Neural cell (in vitro differentiated cells): ENCODE data around the gene IL1RAPL2. TPM values are rescaled to one million over a fixed set of nuclear protein-coding genes. Genes with fewer than 3 reads are reported as not detected.

Source experiments
- H2AFZ ChIP-seq: fragments of 200-600, 300-800 bp; sonication (generic), shearing (Covaris generic); 2 replicates; pipeline ENCODE4 v1.6.0; 2014; ENCODE audit warnings: low read depth, mild to moderate bottlenecking, antibody characterized with exemption, low read length, moderate library complexity
- H3F3A ChIP-seq: fragments of 200-600 bp; shearing (Covaris generic); 2 replicates; pipeline ENCODE4 v1.6.1; 2016; ENCODE audit warnings: mild to moderate bottlenecking, moderate library complexity, mixed read lengths, antibody characterized with exemption, low read length; ENCODE audit not compliant: insufficient read depth, poor library complexity, severe bottlenecking
- H3K27ac ChIP-seq: fragments of 200-600, 300-800 bp; sonication (generic), shearing (Covaris generic); 2 replicates; pipeline ENCODE4 v1.5.1; 2014; ENCODE audit warnings: mild to moderate bottlenecking, low read length, moderate library complexity
- H3K27me3 ChIP-seq: fragments of 300-800, 200-600 bp; sonication (generic), shearing (Covaris generic); 2 replicates; pipeline ENCODE4 v1.6.0; 2014; ENCODE audit warnings: mild to moderate bottlenecking, low read depth, low read length, moderate library complexity; ENCODE audit not compliant: insufficient read depth
- H3K36me3 ChIP-seq: fragments of 300-800, 200-600 bp; sonication (generic), shearing (Covaris generic); 2 replicates; pipeline ENCODE4 v1.5.1; 2014; ENCODE audit warnings: mild to moderate bottlenecking, antibody characterized with exemption, low read length, moderate library complexity; ENCODE audit not compliant: insufficient read depth
- H3K4me2 ChIP-seq: fragments of 300-800, 200-600 bp; sonication (generic), shearing (Covaris generic); 2 replicates; pipeline ENCODE4 v1.6.0; 2014; ENCODE audit warnings: mild to moderate bottlenecking, low read length
- H3K4me3 ChIP-seq: fragments of 300-800, 200-600 bp; sonication (generic), shearing (Covaris generic); 2 replicates; pipeline ENCODE4 v1.5.1; 2014; ENCODE audit warnings: mild to moderate bottlenecking, low read length, moderate library complexity
- H3K79me2 ChIP-seq: fragments of 200-600 bp; shearing (Covaris generic); replicated peaks from 2 replicates; pipeline ENCODE4 v1.6.0; 2014; ENCODE audit warnings: mild to moderate bottlenecking, low read length, moderate library complexity; ENCODE audit not compliant: insufficient read depth
- H3K9ac ChIP-seq: fragments of 300-800, 200-600 bp; sonication (generic), shearing (Covaris generic); 2 replicates; pipeline ENCODE4 v1.6.1; 2016; ENCODE audit warnings: mild to moderate bottlenecking, low read length, mixed read lengths
- H3K9me2 ChIP-seq: fragments of 200-600 bp; shearing (Covaris generic); 2 replicates; pipeline ENCODE4 v1.6.1; 2016; ENCODE audit warnings: mild to moderate bottlenecking, low read length, mixed read lengths; ENCODE audit not compliant: insufficient read depth
- H3K9me3 ChIP-seq: fragments of 200-600, 300-800 bp; sonication (generic), shearing (Covaris generic); 2 replicates; pipeline ENCODE4 v1.6.1; 2016; ENCODE audit warnings: mild to moderate bottlenecking, mixed run types, low read length, moderate library complexity, mixed read lengths
- H4K20me1 ChIP-seq: fragments of 200-600 bp; shearing (Covaris generic); 2 replicates; pipeline ENCODE4 v1.6.1; 2016; ENCODE audit warnings: mild to moderate bottlenecking, mixed run types; ENCODE audit not compliant: insufficient read depth
- EP300 ChIP-seq: fragments of 450-650 bp; conservative IDR thresholded peaks from 2 replicates; pipeline ENCODE4 v1.6.1; 2014; ENCODE audit warnings: antibody characterized with exemption, mild to moderate bottlenecking, moderate library complexity; ENCODE audit not compliant: poor library complexity, severe bottlenecking
- EZH2 ChIP-seq: fragments of 200-600, 300-800 bp; shearing (Covaris generic), sonication (generic); IDR thresholded peaks from 2 replicates; pipeline ENCODE4 v1.6.1; 2014; ENCODE audit warnings: antibody characterized with exemption, low read length, borderline replicate concordance, mild to moderate bottlenecking; ENCODE audit not compliant: insufficient read depth, poor library complexity, severe bottlenecking
- MXI1 ChIP-seq: fragments of 450-650 bp; conservative IDR thresholded peaks from 2 replicates; pipeline ENCODE4 v1.6.1; 2014; ENCODE audit warnings: antibody characterized with exemption, mild to moderate bottlenecking; ENCODE audit not compliant: poor library complexity, severe bottlenecking
- POLR2AphosphoS5 ChIP-seq: IDR thresholded peaks from 2 replicates; pipeline ENCODE4 v1.6.1; 2012
- RAD21 ChIP-seq: fragments of 450-650 bp; conservative IDR thresholded peaks from 2 replicates; pipeline ENCODE4 v1.6.1; 2014; ENCODE audit warnings: antibody characterized with exemption, mild to moderate bottlenecking, moderate library complexity
- SMC3 ChIP-seq: fragments of 450-650 bp; conservative IDR thresholded peaks from 2 replicates; pipeline ENCODE4 v1.6.1; 2014; ENCODE audit warnings: antibody characterized with exemption, mild to moderate bottlenecking, moderate library complexity; ENCODE audit not compliant: poor library complexity
- TAF1 ChIP-seq: IDR thresholded peaks from 2 replicates; pipeline ENCODE4 v1.6.1; 2012; ENCODE audit warnings: low read depth
- polyA plus RNA-seq: library from polyadenylated mRNA; depleted of rRNA; stranded (reverse); fragments of >200 nt; gene quantifications from 2 replicates; pipeline ENCODE4 v1.2.3, GENCODE V29; 2014
- TF ChIP-seq, protein P1 (sequence below): IDR thresholded peaks from 2 replicates; pipeline ENCODE4 v1.6.1; 2012; ENCODE audit warnings: borderline replicate concordance
- TF ChIP-seq, protein P2 (sequence below): fragments of 450-650 bp; IDR thresholded peaks from 2 replicates; pipeline ENCODE4 v1.5.1; 2014; ENCODE audit warnings: antibody characterized with exemption, mild to moderate bottlenecking, moderate library complexity; ENCODE audit not compliant: poor library complexity, severe bottlenecking

IL1RAPL2 gene
- polyA plus RNA-seq, 1 donor from 2014 or later, result not detected

DNA sequence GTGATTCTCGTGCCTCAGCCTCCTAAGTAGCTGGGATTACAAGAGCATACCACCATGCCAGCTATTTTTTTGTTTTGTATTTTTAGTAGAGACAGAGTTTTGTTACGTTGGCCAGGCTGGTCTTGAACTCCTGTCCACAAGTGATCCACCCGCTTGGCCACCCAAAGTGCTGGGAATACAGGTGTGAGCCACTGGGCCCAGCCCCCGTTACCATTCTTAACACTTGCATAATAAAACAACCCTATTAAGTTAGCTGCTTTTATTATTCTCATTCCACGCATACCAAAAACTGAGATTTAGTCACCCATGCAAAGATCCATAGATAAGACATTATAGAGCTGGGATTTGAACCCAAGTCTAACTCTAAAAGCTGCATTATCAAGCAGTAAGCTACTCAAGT lies 660.5 kb downstream of the IL1RAPL2 start:
- Histone ChIP-seq H3K27ac (no peak overlapping the region), H3K9me3 (no peaks in the 10 kb centered on the region), H3K79me2 (no peaks in the 10 kb centered on the region), H3K9me2 (no peaks in the 10 kb centered on the region), H2AFZ (no peak overlapping the region), H3K36me3 (no peaks in the 10 kb centered on the region), H4K20me1 (no peaks in the 10 kb centered on the region), H3K4me3 (no peak overlapping the region), H3K27me3 (no peaks in the 10 kb centered on the region), H3K9ac (no peak overlapping the region), H3F3A (no peaks in the 10 kb centered on the region), H3K4me2 (no peak overlapping the region)
- TF ChIP-seq POLR2AphosphoS5 (no peak), MXI1 (no peak), RAD21 (no peak), SMC3 (no peak), EZH2 (no peak), TAF1 (no peak), EP300 (no peak)
- TF ChIP-seq, protein P1, sequence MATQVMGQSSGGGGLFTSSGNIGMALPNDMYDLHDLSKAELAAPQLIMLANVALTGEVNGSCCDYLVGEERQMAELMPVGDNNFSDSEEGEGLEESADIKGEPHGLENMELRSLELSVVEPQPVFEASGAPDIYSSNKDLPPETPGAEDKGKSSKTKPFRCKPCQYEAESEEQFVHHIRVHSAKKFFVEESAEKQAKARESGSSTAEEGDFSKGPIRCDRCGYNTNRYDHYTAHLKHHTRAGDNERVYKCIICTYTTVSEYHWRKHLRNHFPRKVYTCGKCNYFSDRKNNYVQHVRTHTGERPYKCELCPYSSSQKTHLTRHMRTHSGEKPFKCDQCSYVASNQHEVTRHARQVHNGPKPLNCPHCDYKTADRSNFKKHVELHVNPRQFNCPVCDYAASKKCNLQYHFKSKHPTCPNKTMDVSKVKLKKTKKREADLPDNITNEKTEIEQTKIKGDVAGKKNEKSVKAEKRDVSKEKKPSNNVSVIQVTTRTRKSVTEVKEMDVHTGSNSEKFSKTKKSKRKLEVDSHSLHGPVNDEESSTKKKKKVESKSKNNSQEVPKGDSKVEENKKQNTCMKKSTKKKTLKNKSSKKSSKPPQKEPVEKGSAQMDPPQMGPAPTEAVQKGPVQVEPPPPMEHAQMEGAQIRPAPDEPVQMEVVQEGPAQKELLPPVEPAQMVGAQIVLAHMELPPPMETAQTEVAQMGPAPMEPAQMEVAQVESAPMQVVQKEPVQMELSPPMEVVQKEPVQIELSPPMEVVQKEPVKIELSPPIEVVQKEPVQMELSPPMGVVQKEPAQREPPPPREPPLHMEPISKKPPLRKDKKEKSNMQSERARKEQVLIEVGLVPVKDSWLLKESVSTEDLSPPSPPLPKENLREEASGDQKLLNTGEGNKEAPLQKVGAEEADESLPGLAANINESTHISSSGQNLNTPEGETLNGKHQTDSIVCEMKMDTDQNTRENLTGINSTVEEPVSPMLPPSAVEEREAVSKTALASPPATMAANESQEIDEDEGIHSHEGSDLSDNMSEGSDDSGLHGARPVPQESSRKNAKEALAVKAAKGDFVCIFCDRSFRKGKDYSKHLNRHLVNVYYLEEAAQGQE, result no peak
- TF ChIP-seq, protein P2, sequence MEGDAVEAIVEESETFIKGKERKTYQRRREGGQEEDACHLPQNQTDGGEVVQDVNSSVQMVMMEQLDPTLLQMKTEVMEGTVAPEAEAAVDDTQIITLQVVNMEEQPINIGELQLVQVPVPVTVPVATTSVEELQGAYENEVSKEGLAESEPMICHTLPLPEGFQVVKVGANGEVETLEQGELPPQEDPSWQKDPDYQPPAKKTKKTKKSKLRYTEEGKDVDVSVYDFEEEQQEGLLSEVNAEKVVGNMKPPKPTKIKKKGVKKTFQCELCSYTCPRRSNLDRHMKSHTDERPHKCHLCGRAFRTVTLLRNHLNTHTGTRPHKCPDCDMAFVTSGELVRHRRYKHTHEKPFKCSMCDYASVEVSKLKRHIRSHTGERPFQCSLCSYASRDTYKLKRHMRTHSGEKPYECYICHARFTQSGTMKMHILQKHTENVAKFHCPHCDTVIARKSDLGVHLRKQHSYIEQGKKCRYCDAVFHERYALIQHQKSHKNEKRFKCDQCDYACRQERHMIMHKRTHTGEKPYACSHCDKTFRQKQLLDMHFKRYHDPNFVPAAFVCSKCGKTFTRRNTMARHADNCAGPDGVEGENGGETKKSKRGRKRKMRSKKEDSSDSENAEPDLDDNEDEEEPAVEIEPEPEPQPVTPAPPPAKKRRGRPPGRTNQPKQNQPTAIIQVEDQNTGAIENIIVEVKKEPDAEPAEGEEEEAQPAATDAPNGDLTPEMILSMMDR, result no peak

DNA sequence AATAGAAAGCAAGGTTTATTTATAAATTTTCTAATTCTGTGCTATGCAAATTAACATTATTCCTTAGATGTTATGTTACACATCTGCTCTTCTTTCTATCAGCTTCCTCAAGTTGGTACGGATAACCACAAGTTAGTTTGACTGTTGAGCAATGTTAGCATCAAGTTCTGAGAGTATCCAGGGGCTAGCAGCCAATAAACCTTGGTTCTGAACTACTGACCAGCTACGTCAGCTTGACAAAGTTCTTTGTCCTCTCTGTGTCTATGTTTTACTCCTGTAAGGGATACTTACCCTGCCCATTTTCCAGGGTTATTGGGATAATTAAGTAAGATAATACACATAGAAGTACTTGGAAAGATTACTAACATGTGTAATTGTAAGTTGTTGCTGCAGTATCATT lies 662.6 kb downstream of the IL1RAPL2 start:
- Histone ChIP-seq H3K79me2 (no peaks in the 10 kb centered on the region), H3K36me3 (no peaks in the 10 kb centered on the region), H3K4me2 (no peak overlapping the region), H3K9me3 (no peaks in the 10 kb centered on the region), H3K27ac (no peak overlapping the region), H4K20me1 (no peaks in the 10 kb centered on the region), H2AFZ (no peak overlapping the region), H3K27me3 (no peaks in the 10 kb centered on the region), H3F3A (no peaks in the 10 kb centered on the region), H3K9ac (no peak overlapping the region), H3K4me3 (no peak overlapping the region), H3K9me2 (no peaks in the 10 kb centered on the region)
- TF ChIP-seq TAF1 (no peak), RAD21 (no peak)
- TF ChIP-seq, protein P1, result no peak
